ENCODE measurements around the gene LRRC8C.

Gene LRRC8C

GRCh38 chr1:89635825-89636815 is 3.2 kb downstream of the LRRC8C start:
- DNase-seq: no peak

- no peak for DNase-seq
Measured at GRCh38 chr1:89637496-89637895, 4.6 kb downstream of the LRRC8C start.

- no peak for DNase-seq
Measured at GRCh38 chr1:89640440-89640839, 7.5 kb downstream of the LRRC8C start.

GRCh38 chr1:89641781-89642180 is 8.9 kb downstream of the LRRC8C start:
- DNase-seq: no peak

- no peak for DNase-seq
Measured at GRCh38 chr1:89643577-89643976, 10.7 kb downstream of the LRRC8C start.

GRCh38 chr1:89644119-89644814 is 11.3 kb downstream of the LRRC8C start:
- DNase-seq: no peak

- no peak for DNase-seq
Measured at GRCh38 chr1:89646259-89646658, 13.3 kb downstream of the LRRC8C start.

- DNase-seq: no peak
Measured at GRCh38 chr1:89649783-89650182, 16.9 kb downstream of the LRRC8C start.

GRCh38 chr1:89652373-89652772 is 19.5 kb downstream of the LRRC8C start:
- no peak for DNase-seq

- no peak for DNase-seq
Measured at GRCh38 chr1:89657886-89658285, 25.0 kb downstream of the LRRC8C start.

GRCh38 chr1:89659322-89660081 is 26.6 kb downstream of the LRRC8C start:
- no peak for DNase-seq

- DNase-seq: no peak
Measured at GRCh38 chr1:89660224-89661061, 27.5 kb downstream of the LRRC8C start.

GRCh38 chr1:89665941-89666340 is 33.0 kb downstream of the LRRC8C start:
- DNase-seq: no peak

GRCh38 chr1:89666640-89667039 is 33.7 kb downstream of the LRRC8C start:
- no peak for DNase-seq

- no peak for DNase-seq
Measured at GRCh38 chr1:89667691-89668090, 34.8 kb downstream of the LRRC8C start.

GRCh38 chr1:89668961-89669360 is 36.0 kb downstream of the LRRC8C start:
- DNase-seq: no peak

GRCh38 chr1:89669441-89669840 is 36.5 kb downstream of the LRRC8C start:
- no peak for DNase-seq

- no peak for DNase-seq
Measured at GRCh38 chr1:89670163-89670562, 37.2 kb downstream of the LRRC8C start.

GRCh38 chr1:89670711-89671110 is 37.8 kb downstream of the LRRC8C start:
- DNase-seq: no peak

GRCh38 chr1:89671775-89672488 is 39.0 kb downstream of the LRRC8C start:
- no peak for DNase-seq

- DNase-seq: no peak
Measured at GRCh38 chr1:89672489-89673183, 39.7 kb downstream of the LRRC8C start.

Data from activated CD4-positive, CD25-positive, alpha-beta regulatory T cell treated with anti-CD3 and anti-CD28 coated beads, Interleukin-2, amount 50 U/mL, for 72 hours (primary cell).